H1 (cell line): Measurements from ENCODE around the gene MDH1.

Experiments used
- BRCA1 ChIP-seq: IDR thresholded peaks from 2 replicates; pipeline ENCODE4 v1.6.1; 2012; ENCODE audit warnings: low read depth, low read length, improper control_type of control experiment
- TF ChIP-seq, protein P1 (sequence below), 3 experiments: IDR thresholded peaks; 1 replicate in 2 of 3; 2 replicates in 1 of 3; pipeline versions ENCODE4 v1.5.1 to v1.6.1; 2011; ENCODE audit warnings: low read length in 3 of 3, mild to moderate bottlenecking in 3 of 3, inconsistent platforms in 2 of 3, low read depth in 1 of 3, moderate library complexity in 1 of 3; ENCODE audit not compliant: insufficient read depth in 1 of 3; ENCODE audit errors: control extremely low read depth in 1 of 3

DNA sequence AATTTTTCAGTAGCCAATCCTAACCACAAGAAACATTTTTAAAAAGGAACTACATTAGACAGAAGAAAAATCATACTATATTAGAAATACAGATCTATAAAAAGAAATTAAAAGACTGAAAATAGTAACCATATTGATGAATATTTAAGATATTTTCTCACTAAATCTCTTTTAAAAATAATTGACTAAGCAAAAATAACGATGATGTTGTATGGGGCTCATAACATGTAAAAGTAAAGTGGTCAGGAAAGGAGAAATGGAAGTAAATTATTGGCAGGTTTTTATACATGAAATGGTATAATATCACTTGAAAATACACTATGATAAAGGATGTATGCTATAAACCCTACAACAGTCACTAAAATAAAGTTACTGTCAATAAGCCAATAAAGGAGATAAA lies 5.9 kb upstream of the MDH1 start:
- no peak for TF ChIP-seq BRCA1
- TF ChIP-seq, protein P1, sequence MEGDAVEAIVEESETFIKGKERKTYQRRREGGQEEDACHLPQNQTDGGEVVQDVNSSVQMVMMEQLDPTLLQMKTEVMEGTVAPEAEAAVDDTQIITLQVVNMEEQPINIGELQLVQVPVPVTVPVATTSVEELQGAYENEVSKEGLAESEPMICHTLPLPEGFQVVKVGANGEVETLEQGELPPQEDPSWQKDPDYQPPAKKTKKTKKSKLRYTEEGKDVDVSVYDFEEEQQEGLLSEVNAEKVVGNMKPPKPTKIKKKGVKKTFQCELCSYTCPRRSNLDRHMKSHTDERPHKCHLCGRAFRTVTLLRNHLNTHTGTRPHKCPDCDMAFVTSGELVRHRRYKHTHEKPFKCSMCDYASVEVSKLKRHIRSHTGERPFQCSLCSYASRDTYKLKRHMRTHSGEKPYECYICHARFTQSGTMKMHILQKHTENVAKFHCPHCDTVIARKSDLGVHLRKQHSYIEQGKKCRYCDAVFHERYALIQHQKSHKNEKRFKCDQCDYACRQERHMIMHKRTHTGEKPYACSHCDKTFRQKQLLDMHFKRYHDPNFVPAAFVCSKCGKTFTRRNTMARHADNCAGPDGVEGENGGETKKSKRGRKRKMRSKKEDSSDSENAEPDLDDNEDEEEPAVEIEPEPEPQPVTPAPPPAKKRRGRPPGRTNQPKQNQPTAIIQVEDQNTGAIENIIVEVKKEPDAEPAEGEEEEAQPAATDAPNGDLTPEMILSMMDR (IDR thresholded peaks at IDR 0.05; ENCODE audit: control extremely low read depth in 1 of 3, insufficient read depth in 1 of 3, low read depth in 1 of 3, low read length in 3 of 3): no peak
